ENCODE data around the gene NDUFA8. TPM values are rescaled to one million over a fixed set of nuclear protein-coding genes. Genes with fewer than 3 reads are reported as not detected.

The NDUFA8 gene
- total RNA-seq, 2 experiments from 2014 or later = 45.5 to 47.9 TPM

- H3K27ac Mint-ChIP-seq = no peak overlapping the region
- no peaks in the 10 kb centered on the region for H3K4me1 Mint-ChIP-seq (ENCODE audit: low read depth)
- H3K36me3 Mint-ChIP-seq (ENCODE audit: low read depth) = no peaks in the 10 kb centered on the region
- H3K27me3 Mint-ChIP-seq (ENCODE audit: low read depth) = peaks cover 3% of the 10 kb centered on the region
- intact Hi-C loops (cut with micrococcal nuclease) = loop anchor here (10.0 kb wide), 1 partner anchor 71 kb away; no protein-coding TSS in a partner anchor
- no peak for DNase-seq
- no peak overlapping the region for H3K4me3 Mint-ChIP-seq
- CTCF ChIA-PET = no interaction called here
- H3K9me3 Mint-ChIP-seq = no peaks in the 10 kb centered on the region
Observed at GRCh38 chr9:122195875-122196274, 36.3 kb upstream of the NDUFA8 start.

GRCh38 chr9:122193651-122194050 lies 34.1 kb upstream of the NDUFA8 start:
- DNase-seq = no peak
- Mint-ChIP-seq H3K4me3 (no peak overlapping the region), H3K4me1 (ENCODE audit: low read depth) (no peaks in the 10 kb centered on the region), H3K27ac (no peak overlapping the region), H3K36me3 (ENCODE audit: low read depth) (no peaks in the 10 kb centered on the region), H3K9me3 (no peaks in the 10 kb centered on the region), H3K27me3 (ENCODE audit: low read depth) (peaks cover 3% of the 10 kb centered on the region)
- CTCF ChIA-PET = no interaction called here
- intact Hi-C loops (cut with micrococcal nuclease) = loop anchor here (10.0 kb wide), 1 partner anchor 69 kb away; no protein-coding TSS in a partner anchor

- DNase-seq = no peak
- intact Hi-C loops (cut with micrococcal nuclease) = loop anchor here (10.0 kb wide), 1 partner anchor 68 kb away; no protein-coding TSS in a partner anchor
- H3K27me3 Mint-ChIP-seq (ENCODE audit: low read depth) = peaks cover 3% of the 10 kb centered on the region
- H3K9me3 Mint-ChIP-seq = no peaks in the 10 kb centered on the region
- no peaks in the 10 kb centered on the region for H3K36me3 Mint-ChIP-seq (ENCODE audit: low read depth)
- H3K4me3 Mint-ChIP-seq = no peak overlapping the region
- H3K27ac Mint-ChIP-seq = peak overlapping the region; percentile 21
- H3K4me1 Mint-ChIP-seq (ENCODE audit: low read depth) = no peaks in the 10 kb centered on the region
- CTCF ChIA-PET = no interaction called here
Observed at GRCh38 chr9:122192914-122193525, 33.4 kb upstream of the NDUFA8 start.

- Mint-ChIP-seq H3K4me1 (ENCODE audit: low read depth) (no peaks in the 10 kb centered on the region), H3K36me3 (ENCODE audit: low read depth) (no peaks in the 10 kb centered on the region), H3K4me3 (no peak overlapping the region), H3K9me3 (no peaks in the 10 kb centered on the region), H3K27ac (no peak overlapping the region), H3K27me3 (ENCODE audit: low read depth) (peaks cover 3% of the 10 kb centered on the region)
- no peak for DNase-seq
- CTCF ChIA-PET = interaction anchor here (0.6 kb wide), 1 partner anchor 31 kb away, joined by 3 read pairs; no protein-coding TSS in a partner anchor
- intact Hi-C loops (cut with micrococcal nuclease) = loop anchor here (10.0 kb wide), 1 partner anchor 68 kb away; no protein-coding TSS in a partner anchor
Observed at GRCh38 chr9:122192261-122192875, 32.8 kb upstream of the NDUFA8 start.

- Mint-ChIP-seq H3K27me3 (ENCODE audit: low read depth) (peaks cover 3% of the 10 kb centered on the region), H3K27ac (no peak overlapping the region), H3K4me1 (ENCODE audit: low read depth) (no peaks in the 10 kb centered on the region), H3K36me3 (ENCODE audit: low read depth) (no peaks in the 10 kb centered on the region), H3K4me3 (no peak overlapping the region), H3K9me3 (no peaks in the 10 kb centered on the region)
- no peak for DNase-seq
- intact Hi-C loops (cut with micrococcal nuclease) = loop anchor here (10.0 kb wide), 1 partner anchor 67 kb away; no protein-coding TSS in a partner anchor
- CTCF ChIA-PET = interaction anchor here (0.6 kb wide), 1 partner anchor 67 kb away, joined by 3 read pairs; no protein-coding TSS in a partner anchor
Observed at GRCh38 chr9:122191584-122191983, 32.0 kb upstream of the NDUFA8 start.

- Mint-ChIP-seq H3K4me1 (ENCODE audit: low read depth) (no peaks in the 10 kb centered on the region), H3K36me3 (ENCODE audit: low read depth) (no peaks in the 10 kb centered on the region), H3K27ac (no peak overlapping the region), H3K27me3 (ENCODE audit: low read depth) (peaks cover 3% of the 10 kb centered on the region), H3K9me3 (no peaks in the 10 kb centered on the region), H3K4me3 (no peak overlapping the region)
- no peak for DNase-seq
- intact Hi-C loops (cut with micrococcal nuclease) = loop anchor here (10.0 kb wide), 1 partner anchor 66 kb away; no protein-coding TSS in a partner anchor
- CTCF ChIA-PET = interaction anchor here (0.6 kb wide), 1 partner anchor 68 kb away, joined by 3 read pairs; no protein-coding TSS in a partner anchor
Observed at GRCh38 chr9:122190597-122191381, 31.2 kb upstream of the NDUFA8 start.

- Mint-ChIP-seq H3K9me3 (no peaks in the 10 kb centered on the region), H3K4me3 (no peak overlapping the region), H3K36me3 (ENCODE audit: low read depth) (no peaks in the 10 kb centered on the region), H3K27ac (no peak overlapping the region), H3K27me3 (ENCODE audit: low read depth) (peaks cover 2% of the 10 kb centered on the region), H3K4me1 (ENCODE audit: low read depth) (no peaks in the 10 kb centered on the region)
- intact Hi-C loops (cut with micrococcal nuclease) = no loop called here
- DNase-seq = no peak
- CTCF ChIA-PET = no interaction called here
Observed at GRCh38 chr9:122188369-122188768, 28.8 kb upstream of the NDUFA8 start.

GRCh38 chr9:122186777-122187470 lies 27.3 kb upstream of the NDUFA8 start:
- Mint-ChIP-seq H3K27ac (no peak overlapping the region), H3K27me3 (ENCODE audit: low read depth) (peaks cover 12% of the 10 kb centered on the region), H3K4me1 (ENCODE audit: low read depth) (no peaks in the 10 kb centered on the region), H3K9me3 (no peaks in the 10 kb centered on the region), H3K36me3 (ENCODE audit: low read depth) (no peaks in the 10 kb centered on the region), H3K4me3 (no peak overlapping the region)
- DNase-seq = no peak
- CTCF ChIA-PET = interaction anchor here (1.0 kb wide), 1 partner anchor 62 kb away, joined by 3 read pairs; no protein-coding TSS in a partner anchor
- intact Hi-C loops (cut with micrococcal nuclease) = no loop called here

- intact Hi-C loops (cut with micrococcal nuclease) = no loop called here
- CTCF ChIA-PET = interaction anchor here (1.0 kb wide), 1 partner anchor 61 kb away, joined by 3 read pairs; no protein-coding TSS in a partner anchor
- Mint-ChIP-seq H3K36me3 (ENCODE audit: low read depth) (no peaks in the 10 kb centered on the region), H3K27me3 (ENCODE audit: low read depth) (peaks cover 15% of the 10 kb centered on the region), H3K27ac (no peak overlapping the region), H3K4me1 (ENCODE audit: low read depth) (no peaks in the 10 kb centered on the region), H3K4me3 (no peak overlapping the region), H3K9me3 (no peaks in the 10 kb centered on the region)
- no peak for DNase-seq
Observed at GRCh38 chr9:122186301-122186700, 26.7 kb upstream of the NDUFA8 start.

GRCh38 chr9:122184551-122184950 lies 25.0 kb upstream of the NDUFA8 start:
- intact Hi-C loops (cut with micrococcal nuclease) = no loop called here
- Mint-ChIP-seq H3K27me3 (ENCODE audit: low read depth) (peaks cover 18% of the 10 kb centered on the region), H3K4me1 (ENCODE audit: low read depth) (no peaks in the 10 kb centered on the region), H3K4me3 (no peak overlapping the region), H3K9me3 (no peaks in the 10 kb centered on the region), H3K27ac (no peak overlapping the region), H3K36me3 (ENCODE audit: low read depth) (no peaks in the 10 kb centered on the region)
- CTCF ChIA-PET = no interaction called here
- DNase-seq = no peak

- no peaks in the 10 kb centered on the region for H3K9me3 Mint-ChIP-seq
- no peaks in the 10 kb centered on the region for H3K36me3 Mint-ChIP-seq (ENCODE audit: low read depth)
- H3K27me3 Mint-ChIP-seq (ENCODE audit: low read depth) = peaks cover 18% of the 10 kb centered on the region
- no peaks in the 10 kb centered on the region for H3K4me1 Mint-ChIP-seq (ENCODE audit: low read depth)
- no peak overlapping the region for H3K27ac Mint-ChIP-seq
- no peak overlapping the region for H3K4me3 Mint-ChIP-seq
- intact Hi-C loops (cut with micrococcal nuclease) = no loop called here
- CTCF ChIA-PET = interaction anchor here (1.2 kb wide), 1 partner anchor 24 kb away, joined by 3 read pairs; the partner anchor contains the start of genes MORN5 and NDUFA8
- DNase-seq = no peak
Observed at GRCh38 chr9:122183501-122183900, 23.9 kb upstream of the NDUFA8 start.

- Mint-ChIP-seq H3K36me3 (ENCODE audit: low read depth) (no peaks in the 10 kb centered on the region), H3K27me3 (ENCODE audit: low read depth) (peaks cover 18% of the 10 kb centered on the region), H3K9me3 (no peaks in the 10 kb centered on the region), H3K27ac (no peak overlapping the region), H3K4me3 (no peak overlapping the region), H3K4me1 (ENCODE audit: low read depth) (no peaks in the 10 kb centered on the region)
- CTCF ChIA-PET = interaction anchor here (1.1 kb wide), 1 partner anchor 9 kb away, joined by 3 read pairs; no protein-coding TSS in a partner anchor
- intact Hi-C loops (cut with micrococcal nuclease) = no loop called here
- no peak for DNase-seq
Observed at GRCh38 chr9:122180633-122181032, 21.1 kb upstream of the NDUFA8 start.

All from activated naive CD4-positive, alpha-beta T cell treated with anti-CD3 and anti-CD28 coated beads for 36 hours (primary cell).